Measurements from ENCODE around the gene CCDC195. TPM values are rescaled to one million over a fixed set of nuclear protein-coding genes. Genes with fewer than 3 reads are reported as not detected.
"Not testable (repeated sequence)": the region's sequence is repeated elsewhere in the genome, so short reads cannot be mapped to it uniquely, and the experiment has no call there.

CCDC195 gene
- polyA plus RNA-seq, 1 experiment: not detected

DNA sequence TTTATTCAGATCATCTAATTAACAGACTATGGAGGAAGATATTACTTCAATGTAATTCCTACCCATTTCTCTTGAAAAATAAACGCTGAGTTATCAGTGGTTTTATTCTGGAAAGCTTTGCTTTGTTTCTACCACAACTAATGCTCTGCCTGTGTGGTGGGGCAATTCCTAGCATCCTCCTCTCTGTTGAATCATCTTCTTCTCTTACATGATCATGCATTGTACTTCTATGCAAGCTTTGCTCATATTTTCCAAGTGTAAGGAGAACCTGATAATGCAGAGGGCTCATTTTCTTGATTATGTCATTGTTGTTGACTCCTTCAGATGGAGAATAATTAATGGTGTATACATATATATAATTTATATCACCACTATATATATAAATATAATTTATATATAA lies 46.7 kb downstream of the CCDC195 start:
- ChIA-PET POLR2A (no interaction called here), CTCF (interaction anchor here (1.2 kb wide), 1 partner anchor 18 kb away, joined by 4 read pairs; no protein-coding TSS in a partner anchor)
- H3K9me3 ChIP-seq (ENCODE audit: control insufficient read depth, insufficient read depth, low read length): no peaks in the 10 kb centered on the region
- no peak overlapping the region for H3K27ac ChIP-seq (ENCODE audit: low read depth, low read length)
- DNase-seq (ENCODE audit: low read depth, low spot score): no peak
- TF ChIP-seq, protein P1, sequence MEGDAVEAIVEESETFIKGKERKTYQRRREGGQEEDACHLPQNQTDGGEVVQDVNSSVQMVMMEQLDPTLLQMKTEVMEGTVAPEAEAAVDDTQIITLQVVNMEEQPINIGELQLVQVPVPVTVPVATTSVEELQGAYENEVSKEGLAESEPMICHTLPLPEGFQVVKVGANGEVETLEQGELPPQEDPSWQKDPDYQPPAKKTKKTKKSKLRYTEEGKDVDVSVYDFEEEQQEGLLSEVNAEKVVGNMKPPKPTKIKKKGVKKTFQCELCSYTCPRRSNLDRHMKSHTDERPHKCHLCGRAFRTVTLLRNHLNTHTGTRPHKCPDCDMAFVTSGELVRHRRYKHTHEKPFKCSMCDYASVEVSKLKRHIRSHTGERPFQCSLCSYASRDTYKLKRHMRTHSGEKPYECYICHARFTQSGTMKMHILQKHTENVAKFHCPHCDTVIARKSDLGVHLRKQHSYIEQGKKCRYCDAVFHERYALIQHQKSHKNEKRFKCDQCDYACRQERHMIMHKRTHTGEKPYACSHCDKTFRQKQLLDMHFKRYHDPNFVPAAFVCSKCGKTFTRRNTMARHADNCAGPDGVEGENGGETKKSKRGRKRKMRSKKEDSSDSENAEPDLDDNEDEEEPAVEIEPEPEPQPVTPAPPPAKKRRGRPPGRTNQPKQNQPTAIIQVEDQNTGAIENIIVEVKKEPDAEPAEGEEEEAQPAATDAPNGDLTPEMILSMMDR (IDR thresholded peaks at IDR 0.05; ENCODE audit: low read depth, low read length): no peak
- H3K27me3 ChIP-seq (ENCODE audit: control insufficient read depth, insufficient read depth, low read length): no peaks in the 10 kb centered on the region
- H3K4me3 ChIP-seq (ENCODE audit: low read depth, low read length): no peak overlapping the region

DNA sequence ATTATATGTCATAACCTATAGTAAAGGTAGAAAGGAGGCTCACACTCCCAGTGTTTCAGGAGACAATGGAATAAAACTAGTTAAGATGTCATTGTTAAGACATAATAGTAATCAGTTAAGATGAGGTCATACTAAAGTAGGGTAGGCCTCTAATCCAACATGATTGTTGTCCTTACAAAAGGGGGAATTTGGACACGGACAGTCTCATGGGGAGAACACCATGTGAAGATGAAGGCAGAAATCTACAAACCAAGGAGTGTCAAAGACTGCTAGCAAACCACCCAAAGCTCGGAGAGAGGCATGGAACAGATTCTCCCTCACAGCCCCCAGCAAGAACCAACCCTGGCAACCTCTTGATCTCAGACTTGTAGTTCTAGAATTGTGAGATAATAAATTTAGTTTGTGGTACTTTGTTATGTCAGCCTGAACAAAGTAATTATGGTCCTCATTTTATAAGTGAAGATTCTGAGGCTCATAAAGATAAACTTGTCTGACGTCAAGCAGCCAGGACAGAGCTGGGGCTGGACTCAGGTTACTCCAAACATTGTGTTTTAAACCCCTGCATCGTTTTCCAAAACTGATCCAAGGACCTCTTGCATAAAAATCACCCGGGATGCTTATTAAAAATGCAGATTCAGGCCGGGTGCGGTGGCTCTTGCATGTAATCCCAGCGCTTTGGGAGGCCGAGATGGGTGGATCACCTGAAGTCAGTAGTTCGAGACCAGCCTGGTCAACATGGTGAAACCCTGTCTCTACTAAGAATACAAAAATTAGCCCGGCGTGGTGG lies 47.8 kb downstream of the CCDC195 start:
- POLR2A ChIA-PET: no interaction called here
- no peak overlapping the region for H3K27ac ChIP-seq (ENCODE audit: low read depth, low read length)
- no peak for DNase-seq (ENCODE audit: low read depth, low spot score)
- H3K4me3 ChIP-seq (ENCODE audit: low read depth, low read length): no peak overlapping the region
- CTCF ChIA-PET: interaction anchor here (1.2 kb wide), 1 partner anchor 17 kb away, joined by 4 read pairs; no protein-coding TSS in a partner anchor
- no peaks in the 10 kb centered on the region for H3K27me3 ChIP-seq (ENCODE audit: control insufficient read depth, insufficient read depth, low read length)
- no peaks in the 10 kb centered on the region for H3K9me3 ChIP-seq (ENCODE audit: control insufficient read depth, insufficient read depth, low read length)
- TF ChIP-seq, protein P1 (IDR thresholded peaks at IDR 0.05; ENCODE audit: low read depth, low read length): no peak

DNA sequence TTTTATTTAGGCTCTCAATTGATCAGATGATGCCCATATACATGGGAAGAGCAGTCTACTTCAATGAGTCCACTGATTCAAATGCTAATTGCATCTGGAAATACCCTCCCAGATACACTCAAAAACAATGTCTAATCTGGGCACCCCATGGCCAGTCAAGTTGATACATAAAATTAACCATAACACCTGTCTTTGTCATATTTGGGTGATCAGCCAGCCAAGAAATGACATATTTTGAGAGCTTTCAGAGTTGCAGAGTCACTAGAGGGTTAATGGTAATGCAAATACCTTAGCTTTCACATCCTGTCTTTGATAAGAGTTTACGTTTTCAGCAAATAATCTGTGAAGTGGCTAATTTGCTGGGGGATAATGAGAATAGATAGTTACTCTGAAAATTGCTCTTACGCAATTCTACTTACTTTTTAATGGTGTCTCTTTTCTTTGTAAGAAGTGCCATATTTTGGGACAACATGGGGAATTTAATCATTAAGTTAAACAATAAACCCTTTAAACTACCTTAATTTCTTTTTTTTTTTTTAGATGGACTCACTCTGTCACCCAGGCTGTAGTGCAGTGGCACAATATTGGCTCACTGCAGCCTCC lies 49.1 kb downstream of the CCDC195 start:
- no peaks in the 10 kb centered on the region for H3K27me3 ChIP-seq (ENCODE audit: control insufficient read depth, insufficient read depth, low read length)
- CTCF ChIA-PET: no interaction called here
- DNase-seq (ENCODE audit: low read depth, low spot score): no peak
- H3K9me3 ChIP-seq (ENCODE audit: control insufficient read depth, insufficient read depth, low read length): no peaks in the 10 kb centered on the region
- TF ChIP-seq, protein P1 (IDR thresholded peaks at IDR 0.05; ENCODE audit: low read depth, low read length): no peak
- no peak overlapping the region for H3K4me3 ChIP-seq (ENCODE audit: low read depth, low read length)
- POLR2A ChIA-PET: no interaction called here
- H3K27ac ChIP-seq (ENCODE audit: low read depth, low read length): no peak overlapping the region

DNA sequence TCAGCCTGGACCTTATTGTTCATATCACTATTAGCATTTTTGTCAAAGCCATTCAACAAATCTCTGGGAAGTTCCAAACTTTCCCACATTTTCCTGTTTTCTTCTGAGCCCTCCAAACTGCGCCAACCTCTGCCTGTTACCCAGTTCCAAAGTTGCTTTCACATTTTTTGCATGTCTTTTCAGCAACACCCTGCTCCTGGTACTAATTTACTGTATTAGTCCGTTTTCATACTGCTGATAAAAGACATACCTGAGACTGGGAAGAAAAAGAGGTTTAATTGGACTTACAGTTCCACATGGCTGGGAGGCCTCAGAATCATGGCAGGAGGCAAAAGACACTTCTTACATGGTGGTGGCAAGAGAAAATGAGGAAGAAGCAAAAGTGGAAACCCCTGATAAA lies 52.8 kb downstream of the CCDC195 start:
- CTCF ChIA-PET; H3K9me3 ChIP-seq (ENCODE audit: control insufficient read depth, insufficient read depth, low read length); DNase-seq (ENCODE audit: low read depth, low spot score); H3K4me3 ChIP-seq (ENCODE audit: low read depth, low read length); H3K27me3 ChIP-seq (ENCODE audit: control insufficient read depth, insufficient read depth, low read length); H3K27ac ChIP-seq (ENCODE audit: low read depth, low read length); POLR2A ChIA-PET: not testable (repeated sequence)

DNA sequence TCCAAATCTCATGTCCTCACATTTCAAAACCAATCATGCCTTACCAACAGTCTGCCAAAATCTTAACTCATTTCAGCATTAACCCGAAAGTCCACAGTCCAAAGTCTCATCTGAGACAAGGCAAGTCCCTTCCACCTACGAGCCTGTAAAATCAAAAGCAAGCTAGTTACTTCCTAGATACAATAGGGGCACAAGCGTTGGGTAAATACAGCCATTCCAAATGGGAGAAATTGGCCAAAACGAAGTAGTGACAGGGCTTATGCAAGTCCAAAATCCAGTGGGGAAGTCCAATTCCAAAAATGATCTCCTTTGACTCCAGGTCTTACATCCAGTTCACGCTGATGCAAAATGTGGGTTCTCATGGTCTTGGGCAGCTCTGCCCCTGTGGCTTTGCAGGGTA lies 54.5 kb downstream of the CCDC195 start:
- POLR2A ChIA-PET; H3K27ac ChIP-seq (ENCODE audit: low read depth, low read length); H3K9me3 ChIP-seq (ENCODE audit: control insufficient read depth, insufficient read depth, low read length); H3K27me3 ChIP-seq (ENCODE audit: control insufficient read depth, insufficient read depth, low read length); H3K4me3 ChIP-seq (ENCODE audit: low read depth, low read length); DNase-seq (ENCODE audit: low read depth, low spot score): not testable (repeated sequence)
- CTCF ChIA-PET: interaction anchor here (0.6 to 1.1 kb wide), 2 partner anchors 11 to 274 kb away, joined by 3 read pairs; no protein-coding TSS in a partner anchor

DNA sequence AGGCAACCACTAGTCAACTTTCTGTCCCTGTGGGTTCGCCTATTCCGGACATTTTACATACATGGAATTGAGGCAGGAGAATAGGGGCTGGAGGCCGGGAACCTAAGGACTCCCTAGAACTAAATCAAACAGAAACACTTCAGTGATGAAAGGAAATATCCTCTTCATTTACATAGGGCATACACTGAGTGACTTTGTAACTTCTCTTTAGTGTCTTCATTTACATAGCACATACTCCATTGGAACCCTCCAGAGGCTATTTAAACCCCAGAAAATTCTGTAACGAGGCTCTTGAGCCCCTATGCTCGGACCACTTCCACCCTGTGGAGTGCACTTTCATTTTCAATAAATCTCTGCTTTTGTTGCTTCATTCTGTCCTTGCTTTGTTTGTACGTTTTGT lies 56.5 kb downstream of the CCDC195 start:
- POLR2A ChIA-PET: no interaction called here

More for the DNA sequence above, 56.5 kb downstream of the CCDC195 start:
- Histone ChIP-seq H3K9me3 (ENCODE audit: control insufficient read depth, insufficient read depth, low read length) (peaks cover 12% of the 10 kb centered on the region), H3K27me3 (ENCODE audit: control insufficient read depth, insufficient read depth, low read length) (no peaks in the 10 kb centered on the region), H3K4me3 (ENCODE audit: low read depth, low read length) (no peak overlapping the region), H3K27ac (ENCODE audit: low read depth, low read length) (no peak overlapping the region)
- CTCF ChIA-PET: interaction anchor here (0.8 to 1.1 kb wide), 2 partner anchors 44 to 119 kb away, joined by 3 to 9 read pairs; no protein-coding TSS in a partner anchor
- no peak for DNase-seq (ENCODE audit: low read depth, low spot score)
- TF ChIP-seq, protein P1 (IDR thresholded peaks at IDR 0.05; ENCODE audit: low read depth, low read length): no peak
